Measurements from ENCODE around the gene TP53BP1. TPM values are rescaled to one million over a fixed set of nuclear protein-coding genes. Genes with fewer than 3 reads are reported as not detected.

Gene TP53BP1
- total RNA-seq, 1 donor from 2014 or later, result 45.6 TPM

DNA sequence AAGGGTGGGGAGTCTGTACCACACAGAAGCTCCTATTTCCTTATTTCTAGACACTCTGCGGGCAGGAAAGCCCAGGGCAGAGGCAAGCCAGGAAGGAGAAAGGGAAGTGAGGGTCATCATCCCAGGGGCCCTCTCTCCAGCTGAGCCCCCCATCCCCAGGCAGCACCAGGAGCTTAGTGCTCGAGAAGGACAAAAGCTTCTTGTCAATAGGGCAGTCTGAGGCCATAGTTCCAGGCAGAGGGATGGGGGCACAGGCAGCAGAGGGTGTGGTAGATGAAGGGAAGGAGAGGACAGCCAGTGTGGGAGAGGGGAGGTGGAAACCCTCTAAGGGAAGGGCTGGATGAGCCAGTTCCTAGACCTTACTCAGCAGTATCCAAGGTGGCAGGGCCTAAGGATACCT lies 27.2 kb upstream of the TP53BP1 start:
- DNase-seq (ENCODE audit: low read depth in 2 of 2), result no peak

DNA sequence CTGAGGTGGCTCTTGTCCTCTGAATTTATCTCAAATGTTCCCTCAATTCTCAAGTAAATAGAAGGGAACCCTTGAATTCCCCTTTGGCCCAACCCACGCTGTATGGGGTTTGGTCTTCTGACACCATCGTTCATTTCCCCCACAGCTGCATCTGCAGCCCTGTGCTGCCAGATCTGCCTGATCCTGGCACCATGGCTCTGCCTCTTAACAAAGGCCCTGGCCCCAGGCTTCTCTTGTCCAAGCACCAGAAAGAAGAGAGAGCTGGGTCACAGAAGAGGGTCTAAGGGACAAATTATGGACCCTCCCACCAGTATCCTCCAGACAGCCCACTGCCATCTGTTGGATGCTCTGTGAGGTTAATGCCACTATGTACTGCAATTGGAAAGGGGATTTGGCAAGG lies 26.2 kb upstream of the TP53BP1 start:
- DNase-seq (ENCODE audit: low read depth in 2 of 2), result no peak

DNA sequence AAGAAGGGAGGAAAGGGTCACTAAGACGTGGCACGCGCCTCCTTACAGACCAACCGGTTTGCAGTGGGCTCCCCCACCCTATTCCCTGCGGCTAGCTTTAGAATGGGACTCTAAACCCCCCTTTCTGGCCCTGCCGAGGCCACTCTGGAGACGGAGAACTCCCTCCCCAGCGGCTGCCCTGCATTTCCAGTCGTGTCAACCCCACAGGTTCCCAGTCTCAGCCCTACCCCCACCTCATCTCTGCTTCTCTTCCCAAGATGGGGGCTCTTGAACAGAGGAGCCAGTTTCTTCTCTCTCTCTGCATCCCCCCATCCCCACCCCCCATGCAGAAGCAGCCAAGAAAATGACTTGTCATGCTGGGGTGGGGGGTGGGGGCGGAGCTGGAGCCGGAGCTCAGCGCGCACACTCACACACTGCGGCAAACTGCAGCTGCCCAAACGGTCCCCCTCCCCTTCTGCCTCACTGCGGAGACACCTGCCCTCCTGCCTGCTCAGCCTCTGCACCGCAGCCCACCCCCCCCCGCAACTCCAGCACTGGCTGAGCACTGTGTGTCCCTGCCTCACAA lies 25.3 kb upstream of the TP53BP1 start:
- peak; percentile 25 to 36 for DNase-seq (ENCODE audit: low read depth in 2 of 2)

DNA sequence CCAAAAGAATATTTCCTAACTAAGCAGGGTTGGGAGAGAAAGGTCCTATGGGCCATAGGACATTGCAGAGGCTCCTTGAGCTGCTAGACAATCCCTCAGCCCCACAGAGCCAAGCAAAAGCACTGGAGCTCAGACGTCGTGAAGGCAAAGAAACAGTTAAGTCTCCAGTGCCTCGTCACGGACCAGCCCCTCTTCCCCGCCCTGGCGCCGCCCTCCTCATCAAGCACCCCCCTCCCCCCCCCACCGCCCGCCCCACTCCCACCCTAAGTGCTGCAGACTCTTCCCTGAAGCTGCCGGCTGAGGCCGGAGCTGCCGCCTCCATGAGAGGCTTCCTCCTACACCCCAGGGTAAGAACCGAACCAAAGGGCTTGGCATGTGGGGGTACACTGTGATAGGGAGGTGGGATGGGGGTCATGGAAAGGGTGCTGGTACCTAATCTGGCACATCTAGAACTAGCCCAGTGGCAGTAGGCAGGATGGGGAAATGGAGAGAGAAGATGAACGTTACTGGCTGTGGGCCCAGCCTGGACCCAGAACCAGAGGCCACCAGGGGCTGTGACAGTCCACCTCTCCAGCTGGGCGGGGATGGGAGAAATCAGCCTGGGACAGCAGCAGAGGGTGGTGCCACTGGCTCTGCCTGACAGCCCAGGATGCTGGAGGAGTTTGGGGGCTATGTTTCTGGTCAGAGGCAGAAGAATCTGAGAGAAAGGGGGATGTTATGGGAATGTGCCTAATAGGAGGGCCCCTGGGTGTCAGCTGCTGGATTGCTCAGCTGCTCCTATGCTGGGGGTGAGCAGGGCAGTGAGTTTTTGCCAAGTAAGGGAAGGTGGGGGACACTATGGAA lies 24.6 kb upstream of the TP53BP1 start, which contains the start of gene MAP1A:
MAP1A (plus strand) TSS at position 255 of the 843 bp plus-strand sequence. CDS start 3,866 bp downstream, outside the sequence.
- peak in 1 of 2 donors; percentile 32 for DNase-seq (ENCODE audit: low read depth in 2 of 2)

DNA sequence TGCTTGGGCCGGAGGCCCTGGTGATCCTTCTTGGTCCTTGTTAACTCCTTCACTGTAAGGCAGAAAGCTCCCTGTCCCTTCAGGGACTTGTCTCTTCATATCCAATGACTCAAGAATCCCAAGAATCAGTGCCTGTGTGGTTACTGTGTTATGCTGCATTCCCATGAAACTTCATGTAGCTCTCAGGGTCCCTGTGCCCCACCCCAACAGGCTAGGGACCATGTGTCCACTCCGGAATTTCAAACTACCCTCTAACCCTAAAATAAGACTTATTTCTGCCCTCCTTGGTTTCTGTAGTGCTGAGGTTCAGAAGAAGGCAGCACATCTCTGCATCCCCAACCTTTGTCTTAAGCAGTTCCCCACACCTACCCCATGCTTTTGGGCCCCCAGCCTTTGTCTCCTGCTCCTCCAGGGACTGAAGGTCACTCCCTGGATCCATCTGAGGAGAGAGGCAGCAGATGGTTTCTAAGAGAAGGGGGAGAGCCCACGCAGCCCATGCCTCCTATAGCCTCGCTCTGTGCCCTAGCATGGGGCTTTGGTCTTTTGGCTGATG lies 23.9 kb upstream of the TP53BP1 start:
- no peak for DNase-seq (ENCODE audit: low read depth in 2 of 2)

DNA sequence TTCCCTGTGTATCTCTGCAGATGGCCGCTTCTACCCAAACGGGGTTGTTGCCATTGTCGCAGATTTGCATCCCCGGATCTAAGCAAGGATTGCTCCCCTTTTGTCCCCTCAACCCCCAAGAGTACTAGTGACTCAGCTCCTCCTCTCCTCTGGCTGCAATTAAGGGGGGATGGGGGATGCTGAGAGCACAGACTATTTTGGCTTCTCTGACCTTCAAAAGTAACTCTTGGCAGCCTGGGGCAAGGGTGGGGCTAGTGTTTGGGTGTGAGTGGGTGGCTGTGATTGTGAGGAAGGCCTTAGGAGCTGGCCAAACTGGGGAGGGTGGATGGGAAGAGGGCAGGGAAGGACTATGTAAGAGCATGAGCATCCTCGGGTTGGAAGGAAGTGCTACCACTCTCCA lies 23.2 kb upstream of the TP53BP1 start:
- no peak for DNase-seq (ENCODE audit: low read depth in 2 of 2)

DNA sequence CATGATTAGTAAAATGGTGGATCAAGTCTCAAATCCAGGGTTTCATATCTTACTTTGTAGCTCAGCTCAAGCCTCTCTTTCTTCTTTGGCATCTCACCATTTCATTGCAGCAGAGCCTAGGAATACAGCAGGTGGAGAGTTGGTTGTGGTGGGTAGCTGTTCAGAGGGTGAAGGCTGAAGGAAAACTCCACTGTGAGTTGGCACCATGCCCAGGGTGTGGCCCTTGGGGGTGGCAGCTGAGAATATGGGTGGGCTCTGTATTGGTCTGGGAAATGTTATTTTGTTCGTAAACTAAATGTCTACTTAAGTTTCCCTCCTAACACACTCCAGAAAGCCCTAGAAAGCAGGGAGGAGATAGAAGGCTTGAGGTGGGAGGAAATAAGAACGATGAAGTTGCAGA lies 22.8 kb upstream of the TP53BP1 start:
- DNase-seq (ENCODE audit: low read depth in 2 of 2), result no peak

DNA sequence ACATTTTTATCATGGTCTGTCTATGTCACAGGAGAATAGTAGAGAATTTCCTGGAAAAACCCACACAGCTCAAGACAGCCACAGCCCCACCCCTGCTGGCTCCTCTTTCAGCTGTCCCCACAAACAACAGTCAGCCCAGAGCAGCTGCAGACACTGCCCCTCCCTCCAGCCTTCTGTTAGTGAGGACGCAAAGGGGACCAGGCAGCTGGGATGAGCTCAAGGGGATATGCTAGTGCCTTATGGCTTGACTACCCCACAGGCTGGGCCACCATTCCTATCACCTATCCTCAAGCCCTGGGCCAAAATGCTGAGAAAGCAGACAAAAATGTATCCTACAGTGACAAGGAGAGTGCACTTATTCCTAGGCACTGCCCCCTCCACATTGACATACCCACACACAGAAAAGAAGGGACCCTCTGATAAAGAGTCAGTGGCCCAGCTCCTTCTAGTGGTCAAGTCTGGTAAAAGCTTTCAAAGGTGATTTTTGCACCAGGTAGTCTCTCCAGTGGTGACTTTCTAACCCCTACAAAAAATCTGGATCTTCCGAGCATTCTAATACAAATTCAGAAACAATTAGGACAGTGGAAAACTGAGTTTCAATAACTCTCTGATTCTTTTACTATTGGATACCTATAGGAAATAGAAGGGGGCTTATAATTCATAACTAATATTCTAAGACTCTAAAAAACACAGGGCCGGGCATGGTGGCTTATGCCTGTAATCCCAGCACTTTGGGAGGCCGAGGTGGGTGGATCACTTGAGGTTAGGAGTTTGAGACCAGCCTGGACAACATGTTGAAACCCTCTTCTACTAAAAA lies 21.5 kb upstream of the TP53BP1 start:
- peak; percentile 32 to 36 for DNase-seq (ENCODE audit: low read depth in 2 of 2)

DNA sequence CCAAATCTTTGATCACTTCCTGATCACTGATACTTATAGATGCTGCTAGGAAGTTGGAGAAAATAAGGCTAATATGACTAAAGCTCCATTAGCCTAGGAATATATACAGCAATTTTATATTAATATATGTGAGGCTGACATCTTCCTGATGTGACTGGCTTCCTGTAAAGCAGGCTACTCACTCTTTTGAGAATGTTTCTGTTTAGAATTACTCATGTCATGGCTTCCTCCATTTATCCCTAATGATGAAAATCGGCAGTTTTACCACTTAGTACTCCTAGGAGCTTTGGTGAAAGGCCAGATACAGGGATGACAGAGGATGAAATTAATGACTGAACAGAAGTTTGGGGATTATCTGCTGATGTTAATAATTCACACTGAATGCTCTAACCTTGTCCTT lies 20.6 kb upstream of the TP53BP1 start:
- DNase-seq (ENCODE audit: low read depth in 2 of 2), result peak in 1 of 2 donors; percentile 71

DNA sequence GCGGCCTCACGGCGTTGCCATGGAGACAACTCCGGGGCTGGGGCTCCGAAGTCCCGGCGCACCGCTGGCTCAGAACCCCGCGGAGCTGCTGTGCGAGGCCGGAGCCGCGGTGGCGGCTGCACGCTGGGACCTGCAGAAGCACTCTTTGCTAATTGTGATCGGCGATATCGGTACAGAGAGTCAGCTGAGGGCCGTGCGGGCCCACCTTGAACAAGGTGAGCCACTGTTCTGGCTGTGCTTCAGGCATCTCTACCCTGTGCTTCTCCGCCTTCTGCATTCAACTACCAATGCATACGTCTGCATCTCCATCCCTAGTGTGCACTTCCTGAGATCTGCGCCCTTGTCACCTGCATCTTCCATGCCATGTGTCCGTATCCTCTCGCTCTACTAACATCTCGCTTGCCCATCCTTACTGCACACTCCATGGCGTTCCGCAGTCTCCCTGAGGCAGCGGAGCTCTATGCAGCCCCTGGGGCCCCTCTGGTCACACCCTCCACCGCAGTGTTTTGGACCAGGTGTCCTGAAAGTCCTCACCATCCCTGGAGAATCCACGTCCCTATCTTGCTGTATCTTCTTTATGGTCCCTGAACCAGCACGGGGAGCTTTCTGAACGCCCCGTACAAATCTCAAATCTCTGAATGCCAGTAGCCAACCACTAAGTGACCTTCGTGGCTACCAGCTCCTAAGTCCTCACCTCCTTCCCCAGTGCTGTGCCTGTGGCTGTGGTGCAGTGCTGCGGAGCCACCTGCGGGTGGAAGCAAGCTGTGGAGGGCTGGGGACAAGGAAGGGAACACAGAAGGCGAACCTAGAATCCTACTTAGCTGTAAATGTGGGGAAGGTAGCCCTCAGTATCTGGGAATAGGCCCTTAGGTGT lies 18.3 kb upstream of the TP53BP1 start:
- peak; percentile 25 to 37 for DNase-seq (ENCODE audit: low read depth in 2 of 2)

DNA sequence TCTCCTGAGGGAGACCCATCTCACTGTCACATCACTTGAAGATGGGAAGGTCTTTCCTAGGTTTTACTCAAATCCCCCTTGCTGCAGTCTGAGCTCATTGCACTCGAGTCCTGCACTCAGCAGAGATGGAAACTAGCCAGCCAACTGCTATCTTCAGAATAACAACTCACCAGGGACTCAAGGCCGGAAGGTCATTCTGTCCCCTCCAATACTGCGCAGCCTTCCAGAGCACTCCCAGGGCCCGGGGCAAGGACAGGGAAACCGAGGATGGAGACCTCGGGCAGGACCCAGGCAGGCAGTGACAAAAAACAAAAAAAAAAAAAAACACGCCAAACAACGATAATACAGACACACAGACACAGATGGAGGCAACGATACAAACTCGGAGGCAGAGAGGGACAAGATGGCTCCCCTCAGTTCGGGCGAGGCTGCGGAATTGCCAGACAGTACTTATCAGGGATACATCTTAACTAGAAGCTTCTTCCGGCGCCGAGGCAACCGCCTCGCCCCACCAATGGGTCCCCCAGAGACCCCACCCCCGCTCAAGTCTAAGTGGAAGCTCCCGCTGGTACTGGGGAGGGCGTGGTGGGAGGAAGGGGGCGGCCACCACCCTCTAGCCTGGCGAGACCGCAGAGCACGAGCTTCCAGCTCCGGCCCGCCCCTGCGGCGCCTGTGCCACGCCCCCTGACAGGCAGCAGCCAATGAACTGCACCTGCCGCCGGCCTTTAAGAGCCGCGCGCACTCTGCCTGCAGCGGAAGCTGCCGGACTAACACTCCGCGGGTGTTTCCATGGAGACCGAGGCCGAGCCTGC lies 17.4 kb upstream of the TP53BP1 start:
- DNase-seq (ENCODE audit: low read depth in 2 of 2), result peak; percentile 99

DNA sequence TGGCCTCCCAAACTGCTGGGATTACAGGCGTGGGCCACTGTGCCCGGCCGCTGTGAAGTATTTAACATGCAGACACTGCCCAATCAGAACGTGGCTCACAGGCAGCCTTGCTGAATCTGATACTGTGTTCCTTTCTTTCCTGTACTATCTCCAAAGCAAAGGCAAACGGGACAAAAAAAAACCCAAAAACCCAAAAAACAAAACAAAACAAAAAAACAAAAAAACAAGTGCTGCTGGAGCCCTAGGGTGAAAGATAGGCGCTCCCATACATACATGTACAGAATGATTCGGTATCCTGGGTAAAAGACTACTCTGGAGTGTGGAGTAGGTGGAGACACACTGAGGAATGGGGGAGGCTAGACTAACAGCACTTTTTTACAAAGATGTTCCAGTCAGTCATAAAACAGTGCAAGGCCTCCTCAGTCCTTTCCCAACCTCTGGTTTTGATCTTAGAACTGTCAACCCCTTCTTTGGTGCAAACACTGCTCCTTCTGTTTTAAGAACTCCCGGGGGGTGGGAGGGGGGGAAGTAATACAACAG lies 16.8 kb upstream of the TP53BP1 start:
- DNase-seq (ENCODE audit: low read depth in 2 of 2), result no peak

DNA sequence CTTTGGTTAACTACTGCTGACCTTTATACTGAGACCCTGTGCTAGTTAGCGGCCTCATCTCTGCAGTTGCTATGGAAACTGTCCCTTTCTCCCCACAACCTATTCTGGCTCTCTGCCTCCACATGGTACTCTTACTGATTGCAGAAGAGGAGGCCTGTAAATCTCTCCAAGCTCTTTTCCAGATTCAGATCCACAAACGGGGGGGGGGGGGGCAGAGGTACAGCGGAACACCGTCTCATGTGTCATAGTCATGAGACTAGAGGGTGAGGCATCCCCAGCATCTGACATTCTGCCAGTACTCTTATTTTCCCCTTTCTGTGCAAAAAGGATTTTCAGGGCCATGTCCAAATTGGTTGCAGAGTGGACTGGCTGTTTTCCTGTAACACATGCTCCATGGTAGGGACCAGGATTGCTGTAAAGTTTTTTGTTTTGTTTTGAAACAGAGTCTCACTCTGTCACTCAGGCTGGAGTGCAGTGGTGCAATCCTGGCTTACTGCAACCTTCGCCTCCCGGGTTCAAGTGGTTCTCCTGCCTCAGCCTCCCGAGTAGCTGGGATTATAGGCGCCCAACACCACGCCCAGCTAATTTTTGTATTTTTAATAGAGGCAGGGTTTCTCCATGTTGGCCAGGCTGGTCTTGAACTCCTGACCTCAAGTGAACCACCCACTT lies 16.2 kb upstream of the TP53BP1 start:
- DNase-seq (ENCODE audit: low read depth in 2 of 2), result no peak

DNA sequence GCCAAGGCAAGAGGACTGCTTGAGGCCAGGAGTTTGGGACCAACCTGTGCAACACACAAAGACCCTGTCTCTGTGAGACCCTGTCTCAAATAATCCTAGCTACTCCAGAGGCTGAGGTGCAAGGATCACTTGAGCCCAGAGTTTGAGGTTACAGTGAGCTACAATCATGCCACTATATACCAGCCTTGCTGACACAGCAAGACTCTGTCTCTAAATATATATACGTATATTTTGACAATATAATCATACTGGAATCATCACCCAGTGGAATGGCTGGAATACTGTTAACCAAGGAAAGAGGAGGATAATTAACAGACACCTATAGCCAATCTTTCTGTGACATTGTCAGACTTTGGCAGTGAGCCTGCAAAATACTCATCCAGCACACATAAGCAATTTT lies 15.5 kb upstream of the TP53BP1 start:
- DNase-seq (ENCODE audit: low read depth in 2 of 2), result no peak

DNA sequence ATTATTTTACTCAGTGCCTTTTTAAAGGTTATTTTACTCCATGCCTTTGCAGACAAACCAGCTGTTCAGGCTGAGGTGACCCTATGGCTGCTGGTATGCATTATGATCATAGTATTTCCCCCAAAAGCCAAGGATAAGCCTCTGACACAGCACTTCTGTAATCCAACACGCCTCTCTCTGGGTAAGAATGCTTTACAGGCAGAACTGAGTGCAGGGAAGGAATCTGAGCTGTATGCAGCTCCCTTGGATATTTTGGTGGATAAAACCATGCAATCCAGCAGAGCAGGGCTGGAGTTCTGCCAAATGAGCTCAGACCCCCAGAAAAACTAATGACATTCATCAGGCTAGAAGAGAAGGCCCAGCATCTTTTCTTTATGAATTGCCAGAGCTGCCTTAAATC lies 12.8 kb upstream of the TP53BP1 start:
- no peak for DNase-seq (ENCODE audit: low read depth in 2 of 2)

DNA sequence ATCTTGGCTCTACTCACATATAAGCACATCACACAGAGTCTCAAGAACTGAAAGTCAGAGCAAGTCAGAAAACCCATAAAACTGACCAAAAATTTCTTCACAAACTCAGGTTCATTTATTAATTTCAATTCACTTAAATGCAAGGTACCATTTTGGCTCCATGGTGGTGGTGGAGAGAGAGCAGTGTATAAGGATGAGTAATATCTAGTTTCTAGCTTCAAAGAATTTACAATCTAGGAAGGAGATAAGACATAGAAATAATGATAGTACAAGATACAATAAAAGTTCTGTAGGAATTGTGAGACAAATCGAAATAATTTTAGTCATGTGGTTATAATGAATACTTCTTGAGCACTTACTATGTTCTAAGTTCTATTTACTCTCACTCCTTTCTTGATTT lies 6.7 kb upstream of the TP53BP1 start:
- no peak for DNase-seq (ENCODE audit: low read depth in 2 of 2)

DNA sequence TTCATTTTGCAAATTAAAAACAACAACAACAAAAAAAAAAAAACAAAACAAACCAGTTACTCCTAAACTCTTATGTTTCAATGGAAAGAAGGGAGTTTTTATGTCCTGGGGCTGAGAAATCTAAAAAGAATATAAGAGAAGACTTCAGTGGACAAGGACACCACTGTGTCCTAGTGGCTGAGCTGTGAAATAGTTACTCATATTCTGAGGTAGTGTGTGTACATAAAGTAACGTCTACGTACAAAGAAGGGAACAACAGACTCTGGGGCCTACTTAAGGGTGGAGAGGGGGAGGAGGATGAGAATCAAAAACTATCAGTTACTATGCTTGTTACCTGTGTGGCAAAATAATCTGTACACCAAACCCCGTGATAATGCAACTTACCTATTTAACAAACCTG lies 6.0 kb upstream of the TP53BP1 start:
- DNase-seq (ENCODE audit: low read depth in 2 of 2), result no peak

DNA sequence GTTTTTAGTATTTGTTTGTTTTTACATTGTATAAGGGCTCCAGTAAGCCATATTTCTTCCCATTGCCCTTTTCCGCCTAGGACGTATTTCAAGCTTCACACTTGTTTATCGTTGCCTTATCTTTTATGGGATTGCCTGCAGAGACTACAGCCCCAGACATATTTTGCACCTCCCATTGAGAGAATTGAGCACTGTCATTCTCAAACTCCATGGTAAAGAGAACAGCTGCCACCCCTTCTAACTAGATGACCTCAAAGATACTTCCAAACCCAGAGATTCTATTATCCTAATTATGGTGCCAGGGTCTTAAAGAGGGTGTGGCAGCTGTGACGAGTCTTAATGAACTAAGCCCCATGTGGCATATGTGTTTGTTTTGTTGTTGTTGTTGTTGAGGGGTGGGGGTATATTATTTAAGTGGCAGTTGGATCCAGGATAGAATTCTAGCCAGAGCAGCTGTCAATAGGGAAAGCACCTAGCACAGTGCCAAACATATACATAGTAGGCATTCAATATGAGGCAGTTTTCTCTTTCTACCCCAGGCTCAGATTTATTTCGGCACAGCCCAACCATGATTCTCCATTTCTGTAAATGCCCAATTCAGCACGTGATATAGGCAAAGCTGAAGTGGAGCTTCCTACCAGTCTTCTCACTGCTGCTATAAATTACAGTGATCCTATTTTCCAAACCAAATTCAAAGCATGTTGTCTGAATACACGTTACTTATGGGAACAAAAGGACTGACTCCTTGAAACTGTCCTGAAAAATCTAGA lies 932 bp upstream of the TP53BP1 start:
- no peak for DNase-seq (ENCODE audit: low read depth in 2 of 2)

Data from lung microvascular endothelial cell (primary cell).